Aorta (tissue), 5 donors: ENCODE data around the gene DENND1A. TPM values are rescaled to one million over a fixed set of nuclear protein-coding genes. Genes with fewer than 3 reads are reported as not detected.

Experiments
- ATAC-seq: fragments of 200-7000 bp; cut with Tn5 transposase; one replicate; pipeline ENCODE4 v1.9.1; 2022; ENCODE audit warnings: moderate library complexity; ENCODE audit not compliant: low FRiP score
- DNase-seq, 2 donors: peaks; one replicate each; pipeline ENCODE4 v3.0.0-alpha.2; 2020
- H3K27ac ChIP-seq, 2 donors: one replicate each; pipeline ENCODE4 v1.5.1; 2013; ENCODE audit warnings: low read length in 2 of 2, mild to moderate bottlenecking in 2 of 2, moderate library complexity in 2 of 2, control low read depth in 1 of 2, inconsistent platforms in 1 of 2, low read depth in 1 of 2
- H3K27me3 ChIP-seq, 2 donors: one replicate each; pipeline ENCODE4 v1.6.1; 2013; ENCODE audit warnings: control low read depth in 1 of 2, low read length in 1 of 2, mild to moderate bottlenecking in 1 of 2, moderate library complexity in 1 of 2; ENCODE audit not compliant: insufficient read depth in 2 of 2, control insufficient read depth in 1 of 2
- H3K36me3 ChIP-seq, 2 donors: one replicate each; pipeline ENCODE4 v1.6.1; 2013; ENCODE audit warnings: control low read depth in 1 of 2, low read length in 1 of 2, mild to moderate bottlenecking in 1 of 2; ENCODE audit not compliant: insufficient read depth in 2 of 2, control insufficient read depth in 1 of 2
- H3K4me1 ChIP-seq, 2 donors: one replicate each; pipeline ENCODE4 v1.6.1; 2013; ENCODE audit warnings: low read length in 2 of 2, control low read depth in 1 of 2, mild to moderate bottlenecking in 1 of 2, moderate library complexity in 1 of 2; ENCODE audit not compliant: insufficient read depth in 2 of 2, control insufficient read depth in 1 of 2
- H3K4me3 ChIP-seq, 2 donors: one replicate each; pipeline ENCODE4 v1.5.1; 2013; ENCODE audit warnings: low read length in 2 of 2, control low read depth in 1 of 2, mild to moderate bottlenecking in 1 of 2
- H3K9me3 ChIP-seq: one replicate; pipeline ENCODE4 v1.6.1; 2013; ENCODE audit warnings: mild to moderate bottlenecking, low read length; ENCODE audit not compliant: control insufficient read depth
- WGBS, 2 donors: extraction: QIAGEN DNeasy Blood & Tissue Kit; methylation state at CpG; one replicate each; pipeline ENCODE4 v1.1.7; 2013; 5-methylcytosine and 5-hydroxymethylcytosine counted together
- intact Hi-C, 2 donors: fragments of 100-400 bp; cut with DNase I; formaldehyde crosslinking; loops; one replicate each; pipeline versions ENCODE4 v1.14.2 to v1.15.0; 2022
- polyA plus RNA-seq, 2 donors: library from polyadenylated mRNA; stranded (reverse); fragments of 200-250 nt; gene quantifications; one replicate each; pipeline ENCODE4 v1.2.3, GENCODE V29; 2013
- total RNA-seq, 2 donors: library from RNA; stranded (reverse); fragmentation: NEBNext Ultra II Directional; extraction: Animal tissue kit (Norgen Biotek cat#: 25700); gene quantifications; one replicate each; pipeline ENCODE4 v1.2.1, GENCODE V29; 2021
- donor health status: healthy with polysubstance abuse.
- donor health status: Bipolar disorder and iron deficiency.
- donor health status: DM: no; HTN: no; CAD: no.
- donor health status: DM: no; HTN: no; CAD: no.
- donor health status: DM: yes; HTN: yes; CAD: no.

The DENND1A gene
- total and polyA plus RNA-seq, 4 donors: 6.9 to 31.4 (median 15.3) TPM

DNA sequence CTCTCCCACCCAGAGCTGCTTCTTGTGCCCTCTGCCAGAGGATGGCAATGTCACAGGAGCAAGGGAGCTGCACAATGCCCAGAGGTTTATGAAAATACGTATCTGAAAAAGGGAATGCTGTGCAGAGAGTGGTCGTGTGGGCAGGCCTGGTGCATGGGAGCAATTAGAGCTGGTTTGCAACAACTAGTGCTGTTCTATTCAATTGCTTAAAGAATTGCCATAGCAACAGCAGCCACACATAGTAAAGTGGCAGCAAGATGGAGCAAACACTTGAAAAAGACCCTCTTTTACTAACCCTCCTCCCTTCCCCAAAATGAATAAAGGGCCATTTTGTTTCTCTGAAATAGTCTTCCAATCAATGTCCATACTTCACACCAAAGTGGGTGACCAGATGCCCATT lies 407.7 kb downstream of the DENND1A start:
- peaks cover 0 to 2% of the 10 kb centered on the region in 2 donors for H3K36me3 ChIP-seq
- H3K9me3 ChIP-seq: no peaks in the 10 kb centered on the region
- H3K4me1 ChIP-seq: no peaks in the 10 kb centered on the region
- DNase-seq (no peak), ATAC-seq (no peak)
- no peaks in the 10 kb centered on the region for H3K27me3 ChIP-seq
- no peak overlapping the region for H3K4me3 ChIP-seq
- WGBS, 2 donors: 93 to 96% methylated on average over 2 of the region's 2 CpGs
- intact Hi-C loops: no loop called here
- no peak overlapping the region for H3K27ac ChIP-seq

DNA sequence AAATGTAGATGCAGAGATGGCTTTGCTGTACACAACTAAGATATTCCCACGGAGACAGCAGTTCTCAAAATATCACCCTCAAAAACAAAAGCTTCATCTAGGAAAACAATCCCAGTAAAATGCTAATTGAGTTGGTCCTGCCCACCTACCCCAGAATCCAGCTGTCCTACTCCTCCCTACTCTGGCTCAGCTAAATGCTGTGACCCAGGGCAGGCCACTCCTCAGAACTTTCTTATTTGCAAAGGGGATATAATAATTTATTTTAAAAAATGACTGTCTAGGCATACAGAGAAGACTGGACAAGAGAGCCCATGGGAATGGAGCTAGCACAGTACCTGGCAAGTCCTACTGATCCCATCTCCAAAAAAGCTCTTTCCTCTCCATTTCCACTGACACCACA lies 411.6 kb downstream of the DENND1A start:
- Histone ChIP-seq H3K4me3 (no peak overlapping the region), H3K36me3 (no peaks in the 10 kb centered on the region), H3K4me1 (no peaks in the 10 kb centered on the region), H3K27ac (no peak overlapping the region), H3K9me3 (no peaks in the 10 kb centered on the region), H3K27me3 (no peaks in the 10 kb centered on the region)
- DNase-seq: no peak
- 46 to 47% methylated on average over 1 of the region's 1 CpG for WGBS, 2 donors
- no peak for ATAC-seq
- intact Hi-C loops: no loop called here

DNA sequence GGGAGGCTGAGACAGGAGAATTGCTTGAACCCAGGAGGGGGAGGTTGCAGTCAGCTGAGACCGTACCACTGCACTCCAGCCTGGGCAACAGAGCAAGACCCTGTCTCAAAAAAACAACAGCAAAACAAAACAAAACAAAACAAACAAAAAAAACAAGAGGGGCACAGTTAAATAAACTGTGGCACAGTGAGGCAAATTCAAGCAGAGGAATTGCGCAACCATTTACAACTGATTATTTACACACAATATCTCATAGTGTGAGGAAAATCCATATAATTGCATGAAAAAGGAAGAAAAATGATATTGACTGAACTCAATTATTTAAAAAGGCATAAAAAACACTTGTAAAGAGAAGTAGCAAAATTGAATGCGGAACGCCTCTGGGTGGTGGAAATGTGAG lies 412.4 kb downstream of the DENND1A start:
- H3K4me1 ChIP-seq: no peaks in the 10 kb centered on the region
- H3K27ac ChIP-seq: no peak overlapping the region
- WGBS, 2 donors: 95 to 98% methylated on average over 4 of the region's 4 CpGs
- no peak overlapping the region for H3K4me3 ChIP-seq
- H3K36me3 ChIP-seq: no peaks in the 10 kb centered on the region
- no peaks in the 10 kb centered on the region for H3K9me3 ChIP-seq
- DNase-seq (no peak), ATAC-seq (no peak)
- intact Hi-C loops: no loop called here
- H3K27me3 ChIP-seq: no peaks in the 10 kb centered on the region

- no peaks in the 10 kb centered on the region for H3K9me3 ChIP-seq
- H3K27ac ChIP-seq: no peak overlapping the region
- no peaks in the 10 kb centered on the region for H3K36me3 ChIP-seq
- WGBS, 2 donors: 95% methylated on average over 4 of the region's 4 CpGs
- no peaks in the 10 kb centered on the region for H3K4me1 ChIP-seq
- no peak for ATAC-seq
- intact Hi-C loops: no loop called here
- no peak for DNase-seq
- H3K4me3 ChIP-seq: no peak overlapping the region
- no peaks in the 10 kb centered on the region for H3K27me3 ChIP-seq
Observed at GRCh38 chr9:123514766-123515165, 415.2 kb downstream of the DENND1A start.

DNA sequence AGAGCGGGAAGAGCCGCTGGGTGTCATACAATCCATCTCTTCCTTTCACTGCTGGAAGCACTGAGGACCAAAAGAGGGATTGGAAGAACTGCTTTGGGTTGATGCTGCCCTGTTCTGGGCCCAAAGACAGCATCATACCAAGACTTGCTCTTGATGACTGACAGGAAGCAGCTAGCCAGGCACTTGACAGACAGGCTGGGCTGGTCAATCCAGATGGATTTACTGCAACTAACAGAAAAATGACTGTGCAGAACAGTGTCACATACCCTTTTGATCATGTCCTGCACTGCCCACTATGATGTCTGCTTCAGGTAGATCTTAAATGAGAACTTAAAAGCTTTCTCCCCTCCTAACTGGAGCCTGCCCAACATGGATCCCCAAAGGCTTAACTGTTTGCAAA lies 416.4 kb downstream of the DENND1A start:
- no peaks in the 10 kb centered on the region for H3K27me3 ChIP-seq
- H3K36me3 ChIP-seq: no peaks in the 10 kb centered on the region
- H3K9me3 ChIP-seq: no peaks in the 10 kb centered on the region
- ATAC-seq (no peak), DNase-seq (no peak)
- no peaks in the 10 kb centered on the region for H3K4me1 ChIP-seq
- intact Hi-C loops: no loop called here
- 98 to 99% methylated on average over 2 of the region's 2 CpGs for WGBS, 2 donors
- H3K4me3 ChIP-seq: no peak overlapping the region
- H3K27ac ChIP-seq: no peak overlapping the region

GRCh38 chr9:123511326-123512277 lies 418.3 kb downstream of the DENND1A start:
- intact Hi-C loops: no loop called here
- H3K9me3 ChIP-seq: no peaks in the 10 kb centered on the region
- 86 to 88% methylated on average over 15 of the region's 15 CpGs for WGBS, 2 donors

GRCh38 chr9:123509646-123510045 lies 420.3 kb downstream of the DENND1A start:
- DNase-seq (no peak), ATAC-seq (no peak)
- no peak overlapping the region for H3K4me3 ChIP-seq
- no peaks in the 10 kb centered on the region for H3K36me3 ChIP-seq
- intact Hi-C loops: no loop called here
- H3K27ac ChIP-seq: no peak overlapping the region
- H3K27me3 ChIP-seq: no peaks in the 10 kb centered on the region
- no peaks in the 10 kb centered on the region for H3K9me3 ChIP-seq
- no peaks in the 10 kb centered on the region for H3K4me1 ChIP-seq
- WGBS, 2 donors: 88 to 90% methylated on average over 2 of the region's 2 CpGs

More at GRCh38 chr9:123511326-123512277, 418.3 kb downstream of the DENND1A start:
- H3K27me3 ChIP-seq: no peaks in the 10 kb centered on the region
- H3K36me3 ChIP-seq: no peaks in the 10 kb centered on the region
- DNase-seq (no peak), ATAC-seq (peak; percentile 15)
- H3K4me1 ChIP-seq: no peaks in the 10 kb centered on the region
- no peak overlapping the region for H3K27ac ChIP-seq
- H3K4me3 ChIP-seq: no peak overlapping the region

DNA sequence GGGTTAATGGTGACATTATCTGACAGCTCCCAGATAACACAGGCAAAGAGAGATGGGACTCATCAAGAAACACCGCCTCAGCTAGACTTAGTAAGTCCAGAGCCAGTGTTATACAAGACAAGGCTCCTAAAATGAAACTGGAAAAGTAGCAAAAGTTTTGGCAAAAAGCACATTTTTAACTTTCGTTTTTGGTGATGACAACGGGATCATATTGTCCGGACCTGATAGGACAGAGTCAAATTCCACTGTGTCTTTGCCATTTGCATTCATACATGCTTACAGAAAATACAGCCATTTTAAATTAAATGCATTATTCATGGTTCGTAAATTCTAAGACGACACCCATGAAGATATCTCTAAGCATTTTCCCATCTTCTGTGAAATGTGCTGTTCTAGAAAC lies 421.9 kb downstream of the DENND1A start:
- no peaks in the 10 kb centered on the region for H3K27me3 ChIP-seq
- no peak overlapping the region for H3K4me3 ChIP-seq
- no peak overlapping the region for H3K27ac ChIP-seq
- WGBS, 2 donors: 74 to 75% methylated on average over 6 of the region's 6 CpGs
- DNase-seq: no peak
- H3K9me3 ChIP-seq: no peaks in the 10 kb centered on the region
- no peaks in the 10 kb centered on the region for H3K4me1 ChIP-seq
- no peak for ATAC-seq
- H3K36me3 ChIP-seq: no peaks in the 10 kb centered on the region
- intact Hi-C loops: no loop called here

GRCh38 chr9:123505496-123505895 lies 424.4 kb downstream of the DENND1A start:
- 81 to 84% methylated on average over 7 of the region's 7 CpGs for WGBS, 2 donors
- no peaks in the 10 kb centered on the region for H3K4me1 ChIP-seq
- ATAC-seq (no peak), DNase-seq (no peak)
- intact Hi-C loops: no loop called here
- no peak overlapping the region for H3K27ac ChIP-seq
- no peaks in the 10 kb centered on the region for H3K36me3 ChIP-seq
- H3K9me3 ChIP-seq: no peaks in the 10 kb centered on the region
- no peaks in the 10 kb centered on the region for H3K27me3 ChIP-seq
- no peak overlapping the region for H3K4me3 ChIP-seq
